HG02798 (cell line): ENCODE data around the gene REEP3.

ENCODE experiments used
- ATAC-seq: cut with Tn5 transposase; IDR thresholded peaks from one replicate; pipeline ENCODE4 v1.9.1; 2021; ENCODE audit warnings: mild to moderate bottlenecking; ENCODE audit not compliant: unreplicated experiment, poor library complexity

Gene REEP3

GRCh38 chr10:63504145-63504881 lies 16.9 kb upstream of the REEP3 start:
- ATAC-seq, result no peak

DNA sequence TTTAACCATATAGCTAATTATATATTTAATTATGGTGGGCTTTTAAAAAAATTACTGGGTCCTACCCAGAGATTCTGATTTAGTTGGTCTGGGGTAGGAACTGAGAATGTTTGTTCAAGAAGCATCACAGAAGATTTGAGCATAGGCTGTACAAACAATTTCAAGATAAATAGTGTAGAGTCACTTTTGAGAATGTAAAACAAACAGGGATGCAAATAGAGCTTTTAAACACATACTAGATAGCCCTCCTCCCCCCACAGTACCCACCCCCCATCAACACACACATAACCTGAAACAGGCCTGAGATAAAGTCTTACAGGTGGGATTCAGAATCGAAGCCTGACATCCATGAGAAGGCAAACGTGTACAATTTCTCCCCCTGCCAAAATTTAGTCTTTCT lies 15.6 kb upstream of the REEP3 start:
- ATAC-seq, result no peak

DNA sequence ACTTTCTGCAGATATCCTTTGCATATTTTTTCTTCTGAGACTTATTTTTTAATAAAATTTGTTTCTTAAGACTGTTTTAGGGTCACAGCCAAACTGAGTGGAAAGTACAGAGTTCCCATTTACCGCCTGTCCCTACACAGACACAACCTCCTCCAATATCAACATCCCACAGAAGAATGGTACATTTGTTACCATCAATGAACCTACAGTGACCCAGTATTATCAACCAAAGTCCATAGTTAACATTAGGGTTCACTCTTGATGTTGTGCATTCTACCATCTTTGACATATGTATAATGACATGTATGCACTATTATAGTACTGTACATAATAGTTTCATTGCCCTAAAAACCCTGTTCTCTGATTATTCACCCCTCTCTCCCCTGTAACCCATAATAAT lies 14.6 kb upstream of the REEP3 start:
- no peak for ATAC-seq

GRCh38 chr10:63515002-63515763 lies 6.0 kb upstream of the REEP3 start:
- no peak for ATAC-seq

- no peak for ATAC-seq
Measured at GRCh38 chr10:63516207-63516606, 5.0 kb upstream of the REEP3 start.

- no peak for ATAC-seq
Measured at GRCh38 chr10:63518690-63519288, 2.4 kb upstream of the REEP3 start.

GRCh38 chr10:63521416-63522276 lies 445 bp downstream of the REEP3 start:
- ATAC-seq, result peak; percentile 71

GRCh38 chr10:63522277-63522687 lies 1.1 kb downstream of the REEP3 start:
- ATAC-seq, result no peak

- no peak for ATAC-seq
Measured at GRCh38 chr10:63522995-63523394, 1.8 kb downstream of the REEP3 start.

- ATAC-seq, result no peak
Measured at GRCh38 chr10:63525021-63525420, 3.8 kb downstream of the REEP3 start.

DNA sequence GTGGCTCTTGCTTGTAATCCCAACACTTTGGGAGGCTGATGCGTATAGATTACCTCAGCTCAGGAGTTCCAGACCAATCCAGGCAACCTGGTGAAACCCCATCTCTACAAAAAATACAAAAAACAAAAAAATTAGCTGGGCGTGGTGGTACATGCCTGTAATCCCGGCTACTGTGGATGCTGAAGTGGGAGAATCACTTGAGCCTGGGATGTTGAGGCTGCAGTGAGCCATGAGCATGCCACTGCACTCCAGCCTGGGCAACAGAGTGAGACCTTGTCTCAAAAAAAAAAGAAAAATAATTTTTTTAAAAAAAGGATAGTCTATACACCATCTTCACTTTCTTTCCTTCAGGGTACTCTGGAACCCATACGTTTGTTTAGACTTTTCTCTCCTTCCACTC lies 6.2 kb downstream of the REEP3 start:
- no peak for ATAC-seq

GRCh38 chr10:63528084-63528744 lies 7.0 kb downstream of the REEP3 start:
- ATAC-seq, result no peak

DNA sequence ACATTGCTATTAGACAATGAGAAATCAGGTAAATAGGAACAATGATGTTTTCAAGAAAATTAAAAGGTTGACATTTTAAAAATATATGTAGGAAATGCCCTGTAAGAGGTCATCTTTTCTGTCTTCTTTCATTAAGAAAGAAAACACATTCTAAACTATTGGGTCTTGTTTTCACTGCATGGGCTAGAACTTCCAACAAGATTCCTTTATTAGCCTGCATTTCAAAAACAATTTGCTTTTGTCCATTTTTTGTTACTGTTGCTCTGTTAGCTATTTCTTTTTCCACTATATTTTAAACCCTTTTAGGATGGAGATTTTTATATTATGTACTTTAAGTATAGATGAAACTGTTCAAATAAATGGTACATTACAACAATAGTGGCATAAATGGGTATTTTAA lies 9.2 kb downstream of the REEP3 start:
- ATAC-seq, result no peak

DNA sequence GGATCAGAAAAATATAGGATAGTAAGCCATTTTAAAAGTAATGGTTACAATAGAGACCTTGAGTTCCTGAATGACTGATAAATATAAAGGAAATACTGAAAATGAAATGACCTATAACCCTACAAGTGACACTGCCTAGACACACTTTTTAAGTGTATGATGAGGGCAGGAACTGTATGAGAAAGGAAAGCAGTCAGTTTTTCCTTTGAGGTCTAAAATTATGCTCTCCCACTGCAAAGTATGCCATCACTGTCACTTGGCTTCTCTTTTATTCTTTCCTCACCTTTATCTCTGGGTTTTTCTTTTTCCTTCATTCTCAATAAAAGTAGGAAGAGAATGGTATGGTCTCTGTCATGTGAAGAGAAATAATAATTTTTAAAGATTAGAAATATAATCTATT lies 13.5 kb downstream of the REEP3 start:
- ATAC-seq, result no peak

GRCh38 chr10:63536698-63537097 lies 15.5 kb downstream of the REEP3 start:
- ATAC-seq, result no peak

- ATAC-seq, result no peak
Measured at GRCh38 chr10:63537536-63537935, 16.3 kb downstream of the REEP3 start.

GRCh38 chr10:63539377-63539776 lies 18.2 kb downstream of the REEP3 start:
- no peak for ATAC-seq

DNA sequence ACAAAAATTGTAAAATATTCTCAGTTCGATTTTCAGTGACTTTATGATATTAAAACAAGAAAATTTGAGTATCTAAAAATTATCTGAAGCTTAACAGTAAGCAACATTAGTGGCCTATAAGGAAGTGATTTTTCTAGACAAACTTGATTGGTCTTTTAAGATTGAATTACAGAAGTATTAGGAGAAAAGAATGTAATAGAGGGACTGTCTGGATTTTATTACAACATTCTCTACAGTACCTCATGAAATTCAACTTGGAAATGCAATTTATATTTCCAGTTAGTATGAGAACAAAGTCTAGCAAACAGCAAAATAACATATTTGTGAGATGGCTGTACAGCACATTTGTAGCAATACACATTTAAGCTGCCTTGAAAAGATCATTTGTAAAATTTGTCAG lies 18.8 kb downstream of the REEP3 start:
- no peak for ATAC-seq

DNA sequence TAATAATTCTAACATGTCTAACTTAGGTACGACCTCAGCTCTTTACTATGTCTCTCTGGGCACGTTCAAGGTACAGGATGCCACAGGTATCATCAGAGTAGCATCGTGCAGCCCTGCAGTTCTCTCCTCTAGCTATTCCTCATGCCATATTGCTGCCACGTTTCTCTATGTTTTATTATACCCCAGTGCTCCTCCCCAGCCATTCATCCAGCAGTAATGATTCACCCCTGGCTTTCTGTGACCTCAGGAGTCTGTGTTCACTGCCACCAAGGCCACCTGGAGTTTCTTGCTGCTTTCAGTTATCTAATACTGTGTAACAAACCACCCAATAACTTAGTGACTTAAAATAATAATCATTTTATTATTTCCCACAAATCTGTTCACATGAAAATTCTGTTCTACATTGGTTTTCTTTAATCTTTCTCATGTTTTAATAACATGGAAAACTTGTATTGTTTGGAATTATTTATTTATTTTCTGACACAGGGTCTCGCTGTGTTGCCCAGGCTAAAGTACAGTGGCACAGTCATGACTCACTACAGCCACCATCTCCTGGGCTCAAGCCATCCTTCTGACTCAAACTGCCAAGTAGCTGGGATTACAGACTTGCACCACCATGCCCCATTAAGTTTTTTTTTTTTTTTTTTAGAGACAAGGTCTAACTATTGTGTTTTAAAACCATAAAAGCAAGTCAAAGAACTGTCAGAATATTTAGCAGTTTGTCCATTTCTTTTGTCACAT lies 21.8 kb downstream of the REEP3 start:
- no peak for ATAC-seq
